RWPE2 (cell line): Measurements from ENCODE around the gene SHISA4.

ENCODE experiments used
- ATAC-seq: fragments of 200-7000 bp; cut with Tn5 transposase; 3 replicates; pipeline ENCODE4 v1.9.1; 2021; ENCODE audit warnings: low read depth
- DNase-seq: peaks from one replicate; pipeline ENCODE4 v3.0.0-alpha.2; 2020; ENCODE audit warnings: low spot score
- H3K27ac ChIP-seq: fragments of 450-650 bp; 2 replicates; pipeline ENCODE4 v1.5.1; 2017; ENCODE audit warnings: mild to moderate bottlenecking; ENCODE audit not compliant: poor library complexity, severe bottlenecking
- H3K27me3 ChIP-seq: fragments of 250-450 bp; sonication (Bioruptor Pico); 2 replicates; pipeline ENCODE4 v1.5.1; 2021; ENCODE audit warnings: mild to moderate bottlenecking, moderate library complexity; ENCODE audit not compliant: insufficient read depth, poor library complexity, severe bottlenecking
- H3K36me3 ChIP-seq: fragments of 250-450 bp; sonication (Bioruptor Pico); 2 replicates; pipeline ENCODE4 v1.5.1; 2020; ENCODE audit warnings: low read depth, mild to moderate bottlenecking, moderate library complexity
- H3K4me1 ChIP-seq: fragments of 250-450 bp; sonication (Bioruptor Pico); 2 replicates; pipeline ENCODE4 v1.5.1; 2021; ENCODE audit warnings: mild to moderate bottlenecking, moderate library complexity; ENCODE audit not compliant: insufficient read depth, poor library complexity, severe bottlenecking
- H3K4me3 ChIP-seq: fragments of 250-450 bp; sonication (Bioruptor Pico); 2 replicates; pipeline ENCODE4 v1.5.1; 2021; ENCODE audit warnings: mild to moderate bottlenecking, moderate library complexity; ENCODE audit not compliant: severe bottlenecking
- H3K9me3 ChIP-seq: fragments of 250-450 bp; sonication (Bioruptor Pico); 2 replicates; pipeline ENCODE4 v1.5.1; 2021; ENCODE audit warnings: mild to moderate bottlenecking, moderate library complexity; ENCODE audit not compliant: severe bottlenecking
- CTCF ChIP-seq: fragments of 450-650 bp; IDR thresholded peaks from one replicate; pipeline ENCODE4 v1.5.1; 2017; ENCODE audit warnings: mild to moderate bottlenecking, moderate library complexity; ENCODE audit not compliant: poor library complexity, severe bottlenecking

SHISA4 gene

GRCh38 chr1:201894343-201895119 lies 5.8 kb downstream of the SHISA4 start:
- TF ChIP-seq CTCF: no peak
- Histone ChIP-seq H3K27me3 (no peaks in the 10 kb centered on the region), H3K36me3 (no peaks in the 10 kb centered on the region), H3K9me3 (no peaks in the 10 kb centered on the region), H3K4me3 (no peak overlapping the region), H3K27ac (no peak overlapping the region), H3K4me1 (no peaks in the 10 kb centered on the region)
- no peak for DNase-seq
- no peak for ATAC-seq

- no peak for ATAC-seq
These were observed 6.5 kb downstream of the SHISA4 start for GRCh38 chr1:201895120-201895665.

GRCh38 chr1:201895913-201896807 lies 7.5 kb downstream of the SHISA4 start:
- no peaks in the 10 kb centered on the region for H3K36me3 ChIP-seq
- ATAC-seq: peak; percentile 84
- H3K27ac ChIP-seq: no peak overlapping the region
- no peaks in the 10 kb centered on the region for H3K27me3 ChIP-seq
- no peaks in the 10 kb centered on the region for H3K9me3 ChIP-seq
- peak; percentile 95 for TF ChIP-seq CTCF
- DNase-seq: peak; percentile 79
- H3K4me3 ChIP-seq: no peak overlapping the region
- H3K4me1 ChIP-seq: no peaks in the 10 kb centered on the region

More at GRCh38 chr1:201895120-201895665, 6.5 kb downstream of the SHISA4 start:
- H3K36me3 ChIP-seq: no peaks in the 10 kb centered on the region
- DNase-seq: no peak
- H3K9me3 ChIP-seq: no peaks in the 10 kb centered on the region
- TF ChIP-seq CTCF: no peak
- H3K4me3 ChIP-seq: no peak overlapping the region
- no peaks in the 10 kb centered on the region for H3K4me1 ChIP-seq
- H3K27me3 ChIP-seq: no peaks in the 10 kb centered on the region
- H3K27ac ChIP-seq: no peak overlapping the region

- no peak for TF ChIP-seq CTCF
- Histone ChIP-seq H3K4me3 (no peak overlapping the region), H3K9me3 (no peaks in the 10 kb centered on the region), H3K4me1 (no peaks in the 10 kb centered on the region), H3K27ac (no peak overlapping the region), H3K36me3 (no peaks in the 10 kb centered on the region), H3K27me3 (no peaks in the 10 kb centered on the region)
- ATAC-seq: peak; percentile 54
- no peak for DNase-seq
These were observed 8.3 kb downstream of the SHISA4 start for GRCh38 chr1:201896951-201897391.
